HG02623 (cell line): ENCODE measurements around the gene ASPN.

Experiments
- ATAC-seq: cut with Tn5 transposase; IDR thresholded peaks from one replicate; pipeline ENCODE4 v1.9.1; 2021; ENCODE audit warnings: moderate library complexity; ENCODE audit not compliant: unreplicated experiment

Gene ASPN

DNA sequence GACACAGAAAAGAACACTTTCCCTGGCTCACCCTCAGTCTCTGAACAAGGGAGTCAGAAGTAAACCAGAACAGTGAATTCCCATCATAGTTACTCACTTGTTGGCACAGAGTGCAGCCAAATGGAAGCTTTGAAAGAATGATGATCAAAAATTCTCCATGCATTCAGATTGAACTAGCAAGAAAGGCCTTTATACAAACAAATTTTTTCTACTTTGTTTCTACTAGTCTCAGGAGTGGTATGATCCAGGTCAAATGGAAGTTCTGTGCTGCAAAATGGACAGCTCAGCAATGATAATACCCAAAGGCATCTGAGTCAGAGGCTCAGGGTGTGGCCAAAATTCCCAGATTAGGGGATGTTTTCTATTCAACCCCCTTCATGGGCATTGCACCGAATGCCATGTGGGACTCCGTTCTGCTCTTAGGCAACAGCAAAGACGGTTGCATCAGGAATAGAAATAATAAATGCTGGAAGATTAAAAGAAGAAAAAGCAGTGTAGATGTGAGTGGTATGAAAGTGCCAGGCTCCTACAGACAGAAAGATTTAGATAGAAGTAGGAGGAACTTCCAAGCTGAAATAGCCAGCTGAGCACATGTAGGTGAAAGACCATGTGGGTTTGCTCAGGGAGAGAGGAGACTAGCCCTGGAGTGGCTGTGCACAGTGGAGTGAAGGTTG is 24.0 kb upstream of the ASPN start:
- no peak for ATAC-seq

DNA sequence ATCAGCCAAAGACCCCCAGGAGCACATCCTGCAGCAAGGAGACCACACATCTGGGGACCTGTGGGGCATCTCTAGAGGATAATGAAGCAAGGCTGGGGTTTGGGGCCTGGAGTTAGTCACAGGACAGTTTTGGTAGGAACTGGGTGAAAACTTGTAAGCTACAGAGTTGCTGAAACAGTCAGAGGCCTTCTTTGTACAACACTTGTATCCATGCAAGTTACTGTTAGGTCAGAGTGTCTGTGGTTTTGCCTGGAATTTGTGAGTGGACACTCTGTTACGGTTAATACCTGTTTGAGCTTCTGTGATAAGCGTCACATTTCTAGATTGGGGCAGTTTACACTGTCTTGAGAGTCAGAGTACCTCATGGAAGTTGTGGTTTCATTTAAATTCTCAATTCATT is 22.6 kb upstream of the ASPN start:
- no peak for ATAC-seq

DNA sequence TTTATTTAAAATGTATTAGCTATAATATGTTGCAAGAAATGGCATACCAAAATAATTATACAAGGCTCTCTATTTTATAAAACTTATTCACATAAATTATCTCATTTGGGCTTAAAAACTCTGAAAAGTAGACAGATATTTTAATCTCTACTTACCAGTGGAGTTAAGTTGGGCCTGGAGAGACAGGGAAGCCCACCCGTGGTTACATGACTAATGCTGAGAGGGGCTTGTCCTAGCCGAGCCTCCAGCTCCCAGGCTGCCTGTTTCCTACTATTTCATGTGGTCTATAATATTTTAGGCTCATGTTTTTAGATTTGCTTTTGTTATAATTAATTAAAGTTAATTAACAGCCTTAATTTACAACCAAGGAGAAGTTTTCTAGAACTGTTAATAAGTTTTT is 20.9 kb upstream of the ASPN start:
- no peak for ATAC-seq

DNA sequence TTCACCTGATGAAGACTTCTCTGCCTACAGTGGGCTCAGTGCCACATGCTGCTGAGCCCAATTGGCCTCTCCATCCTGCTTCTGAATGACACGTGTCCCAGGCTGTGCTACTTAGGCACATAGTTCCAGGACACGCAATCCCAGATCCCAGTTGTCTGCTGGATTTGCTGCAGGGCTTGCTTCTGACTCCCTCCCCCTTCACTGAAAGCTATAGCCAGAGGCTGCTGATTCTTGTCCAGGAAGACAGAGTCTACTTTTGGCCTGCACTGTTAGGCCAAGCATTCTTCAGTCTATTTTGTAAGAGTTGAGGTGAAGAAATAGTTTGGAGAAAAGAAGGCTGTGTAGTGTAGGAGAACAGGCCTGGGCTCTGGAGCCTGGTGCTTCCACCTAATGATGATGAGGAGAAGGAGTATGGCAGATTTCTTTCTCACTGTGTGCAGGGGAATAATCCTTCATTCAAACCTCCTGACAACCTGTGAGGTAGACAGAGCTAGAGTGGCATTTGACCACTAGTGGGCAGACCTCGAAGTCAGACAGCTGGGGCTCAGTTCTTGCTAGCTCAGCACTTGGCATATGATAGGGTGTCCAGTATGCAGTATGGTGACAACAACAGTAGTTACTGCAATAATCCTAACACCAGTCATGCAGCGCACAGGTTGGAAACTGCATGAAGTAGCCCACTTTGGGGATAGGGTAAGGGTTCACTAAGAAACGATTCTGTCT is 19.5 kb upstream of the ASPN start:
- no peak for ATAC-seq

DNA sequence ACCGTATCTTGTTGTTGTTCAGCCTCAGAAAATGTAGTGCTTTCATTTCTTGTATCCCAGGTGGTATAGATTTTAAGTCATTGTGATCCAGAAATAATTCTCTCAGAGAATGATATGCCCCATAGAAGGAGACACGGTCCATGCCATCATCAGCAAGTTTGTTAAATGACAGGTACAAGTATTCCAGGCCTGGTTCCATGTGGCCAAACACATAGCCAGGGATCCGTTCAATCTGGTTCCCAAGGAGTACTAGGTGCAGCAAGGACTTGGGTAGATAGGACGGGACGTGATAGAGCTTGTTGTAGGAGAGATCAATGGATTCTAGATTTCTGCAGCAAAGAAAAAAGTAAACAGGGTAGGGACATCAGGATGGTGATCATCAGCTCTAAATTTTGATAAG is 18.4 kb upstream of the ASPN start:
- no peak for ATAC-seq

DNA sequence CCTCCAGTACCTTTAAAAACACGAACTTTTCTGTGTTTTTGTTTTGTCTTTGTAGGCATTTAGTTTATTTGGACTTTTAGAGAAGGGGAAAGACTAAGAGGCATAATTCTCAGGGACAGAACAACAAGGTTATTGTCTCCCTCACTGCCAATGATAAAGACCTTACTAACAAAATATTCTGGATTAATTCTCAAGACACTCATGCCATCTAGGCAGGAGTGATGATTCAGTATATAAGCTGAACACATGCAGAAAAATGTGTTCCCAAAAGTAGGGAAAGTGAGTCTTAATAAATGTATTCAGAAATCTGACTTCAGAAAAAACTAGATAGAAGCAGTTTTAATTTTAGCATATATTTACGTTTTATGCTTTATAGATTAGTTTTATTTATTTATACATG is 17.4 kb upstream of the ASPN start:
- ATAC-seq = no peak

DNA sequence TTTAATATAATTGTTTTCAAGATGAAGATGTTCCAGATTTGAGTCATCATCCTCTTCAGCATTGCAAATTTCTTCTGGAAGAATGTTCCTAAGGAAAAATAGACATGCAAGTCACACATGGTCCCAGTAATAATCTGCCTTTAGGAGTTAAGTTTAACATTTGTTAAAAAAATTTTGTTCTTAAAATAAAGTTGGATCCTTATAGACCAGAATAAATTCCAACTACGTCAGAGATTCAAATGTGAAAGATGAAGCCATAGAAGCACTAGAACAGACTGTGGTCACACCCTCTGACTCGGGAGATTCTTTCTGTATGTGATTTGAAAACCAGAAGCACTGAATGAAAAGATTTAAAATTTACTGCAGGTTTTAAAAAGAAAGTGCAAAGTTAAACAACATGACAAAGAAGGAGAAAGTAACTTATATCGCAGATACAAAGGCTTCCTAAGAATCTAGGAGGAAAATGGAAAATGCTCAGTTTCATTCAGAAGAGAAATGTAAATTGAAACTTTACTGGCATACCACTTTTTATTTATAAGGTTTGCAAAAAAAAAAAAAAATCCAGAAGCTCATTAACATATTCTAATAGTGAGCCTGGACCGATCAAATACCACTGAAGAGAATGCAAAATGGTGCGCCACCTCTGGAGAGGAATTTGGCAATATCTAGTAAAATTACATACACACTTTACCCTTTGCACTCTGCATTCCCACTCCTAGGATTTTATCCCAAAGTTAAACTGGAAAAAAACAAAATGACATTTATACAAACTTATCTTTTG is 14.3 kb upstream of the ASPN start:
- ATAC-seq = no peak

DNA sequence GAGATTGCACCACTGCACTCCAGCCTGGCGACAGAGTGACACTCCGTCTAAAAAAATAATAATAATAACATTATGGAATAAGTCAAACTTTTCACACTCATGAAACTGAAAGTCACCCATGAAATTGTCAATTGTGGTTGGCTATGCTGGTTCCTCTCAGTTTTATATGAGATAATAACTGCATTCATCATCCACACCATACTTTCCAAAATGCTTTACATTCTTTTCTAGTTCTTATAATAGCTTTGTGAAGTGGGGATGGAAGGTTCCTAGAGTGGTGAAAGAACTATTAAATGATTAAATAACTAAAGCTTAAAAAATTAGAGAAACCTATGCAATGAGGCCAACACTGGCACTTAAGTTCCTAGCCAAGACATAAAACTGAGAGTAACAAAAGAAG is 12.6 kb upstream of the ASPN start:
- ATAC-seq = no peak

DNA sequence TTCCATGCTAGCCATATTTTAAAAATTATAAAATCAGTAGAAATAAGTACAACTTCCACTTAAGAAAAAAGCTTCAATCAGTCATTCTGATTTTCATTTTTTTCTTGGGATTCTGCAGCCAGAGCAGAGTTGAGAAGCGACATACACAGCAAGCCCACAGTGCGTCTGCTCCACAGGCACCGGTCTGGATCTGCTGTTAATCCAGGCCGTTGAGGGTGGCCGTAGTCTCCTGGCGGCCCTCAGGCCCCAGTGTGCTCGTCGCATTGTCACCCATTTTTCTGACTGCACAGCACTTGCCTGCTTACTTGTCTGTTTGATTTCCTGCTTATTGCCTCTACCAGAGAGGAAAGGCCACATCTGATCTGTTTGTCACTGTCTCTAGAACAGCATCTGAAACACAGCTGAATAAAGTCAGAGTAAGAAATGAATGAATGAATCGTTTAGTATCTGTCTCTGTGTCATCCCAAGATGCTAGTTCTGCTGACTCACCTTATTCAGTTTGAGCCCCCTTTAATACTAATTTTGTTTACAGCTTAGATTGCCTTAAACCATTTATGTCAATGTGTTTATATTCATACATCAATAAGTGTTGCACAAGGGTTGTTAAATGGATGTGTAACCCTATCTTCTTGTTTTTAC is 11.6 kb upstream of the ASPN start:
- no peak for ATAC-seq

DNA sequence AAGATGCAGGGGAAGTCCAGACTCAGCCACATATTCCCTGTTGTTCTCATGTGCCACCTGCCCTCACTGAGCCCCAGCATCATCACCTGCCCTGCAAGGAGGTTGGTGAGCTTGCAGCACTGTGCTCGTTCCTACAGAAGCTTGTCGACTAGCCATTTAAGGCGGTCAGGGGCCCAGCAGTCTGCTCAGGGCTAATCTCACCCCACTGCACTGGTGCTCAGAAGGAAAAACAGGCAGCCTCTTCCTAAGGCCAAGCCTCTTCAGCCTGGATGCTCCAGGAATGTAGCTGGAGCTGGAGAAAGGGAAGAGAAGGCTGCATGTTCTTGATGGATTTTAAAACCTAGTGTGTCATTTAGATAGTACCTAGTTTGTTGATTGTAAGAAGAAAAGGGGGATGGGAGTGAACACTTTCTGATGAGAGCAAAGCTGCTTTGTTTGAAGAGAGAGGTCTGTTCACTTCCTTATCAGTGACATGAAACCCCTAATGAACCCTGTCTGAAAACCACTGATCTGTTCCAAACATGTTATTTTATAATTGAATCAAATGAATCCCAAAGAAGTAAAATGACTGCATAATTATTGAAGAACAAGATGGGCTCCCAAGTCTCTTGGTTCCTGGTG is 10.6 kb upstream of the ASPN start:
- no peak for ATAC-seq

DNA sequence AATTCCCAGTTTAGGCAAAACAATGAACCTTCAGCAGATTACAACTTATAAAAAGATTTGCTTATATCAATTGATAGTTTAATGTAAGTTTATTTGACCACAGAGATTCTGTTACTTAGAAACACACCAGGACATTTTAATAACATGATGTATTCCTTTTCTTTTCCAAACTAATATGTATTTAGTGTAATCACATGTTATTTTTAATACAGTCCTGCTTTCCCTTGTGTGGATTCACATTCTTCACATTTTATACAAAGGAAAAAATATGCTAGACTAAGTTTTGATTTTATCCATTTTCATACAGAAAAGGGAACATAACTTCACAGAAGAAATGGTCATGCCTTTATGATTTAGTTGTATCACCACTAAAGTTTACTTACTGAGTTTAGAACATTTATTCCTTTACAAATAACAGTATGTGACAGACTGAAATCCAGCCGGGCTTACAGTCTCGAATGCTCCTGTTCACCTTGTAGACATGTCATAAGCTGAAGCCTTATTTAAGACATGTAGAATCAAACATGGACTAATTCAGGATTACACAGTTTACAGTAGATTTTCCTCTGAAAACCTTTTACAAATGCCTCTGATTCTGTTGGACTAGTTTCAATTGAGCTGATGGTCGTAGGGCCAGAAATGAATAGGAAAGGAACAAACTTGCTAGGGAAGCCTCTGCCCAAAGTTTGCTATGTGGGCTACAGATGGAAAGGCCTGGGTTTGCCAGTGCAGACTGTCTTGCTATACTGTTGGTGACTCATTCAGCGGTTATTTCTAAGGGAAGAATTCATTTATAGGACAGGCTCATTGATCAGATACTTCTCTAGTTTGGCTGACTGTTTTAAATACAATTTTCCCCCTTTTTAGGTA is 6.6 kb upstream of the ASPN start:
- ATAC-seq = no peak

DNA sequence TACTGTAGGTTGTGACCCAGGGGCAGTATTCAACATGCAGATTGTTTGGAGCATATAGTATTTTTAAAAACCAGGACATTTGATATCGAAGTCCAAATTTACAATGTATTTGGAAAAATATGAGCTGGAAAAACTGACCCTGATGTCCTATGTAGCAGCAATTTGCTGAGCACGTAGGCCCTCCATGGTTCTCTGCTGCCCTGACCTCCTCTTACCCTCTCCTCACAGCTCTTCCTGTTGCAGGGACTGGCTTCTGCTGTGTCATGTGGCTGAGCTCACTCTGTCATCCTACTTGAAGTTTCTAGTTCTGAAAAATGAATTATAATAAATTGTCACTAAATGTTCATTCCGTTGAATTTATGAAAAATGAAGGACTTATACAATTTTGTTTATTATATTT is 4.1 kb upstream of the ASPN start:
- ATAC-seq = no peak

DNA sequence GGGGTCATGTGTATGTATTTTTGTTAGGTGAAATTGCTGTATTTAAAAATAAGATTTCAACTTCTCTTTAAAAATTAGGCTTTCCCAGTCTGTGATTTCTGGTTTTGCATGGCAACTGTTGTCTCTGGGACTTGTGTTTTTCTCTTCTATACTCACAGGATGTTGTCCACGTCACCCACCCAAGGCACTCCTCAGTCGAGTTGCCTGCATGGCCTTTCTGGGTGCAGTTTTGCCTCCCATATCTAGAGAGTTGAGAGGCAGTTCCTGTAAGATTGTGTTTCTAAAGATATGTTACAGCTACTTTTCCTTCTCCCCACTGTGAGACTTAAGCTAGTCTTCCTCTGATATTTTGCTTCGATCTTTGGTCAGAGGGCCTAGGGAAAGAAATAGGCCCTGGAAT is 2.3 kb upstream of the ASPN start:
- ATAC-seq = no peak

DNA sequence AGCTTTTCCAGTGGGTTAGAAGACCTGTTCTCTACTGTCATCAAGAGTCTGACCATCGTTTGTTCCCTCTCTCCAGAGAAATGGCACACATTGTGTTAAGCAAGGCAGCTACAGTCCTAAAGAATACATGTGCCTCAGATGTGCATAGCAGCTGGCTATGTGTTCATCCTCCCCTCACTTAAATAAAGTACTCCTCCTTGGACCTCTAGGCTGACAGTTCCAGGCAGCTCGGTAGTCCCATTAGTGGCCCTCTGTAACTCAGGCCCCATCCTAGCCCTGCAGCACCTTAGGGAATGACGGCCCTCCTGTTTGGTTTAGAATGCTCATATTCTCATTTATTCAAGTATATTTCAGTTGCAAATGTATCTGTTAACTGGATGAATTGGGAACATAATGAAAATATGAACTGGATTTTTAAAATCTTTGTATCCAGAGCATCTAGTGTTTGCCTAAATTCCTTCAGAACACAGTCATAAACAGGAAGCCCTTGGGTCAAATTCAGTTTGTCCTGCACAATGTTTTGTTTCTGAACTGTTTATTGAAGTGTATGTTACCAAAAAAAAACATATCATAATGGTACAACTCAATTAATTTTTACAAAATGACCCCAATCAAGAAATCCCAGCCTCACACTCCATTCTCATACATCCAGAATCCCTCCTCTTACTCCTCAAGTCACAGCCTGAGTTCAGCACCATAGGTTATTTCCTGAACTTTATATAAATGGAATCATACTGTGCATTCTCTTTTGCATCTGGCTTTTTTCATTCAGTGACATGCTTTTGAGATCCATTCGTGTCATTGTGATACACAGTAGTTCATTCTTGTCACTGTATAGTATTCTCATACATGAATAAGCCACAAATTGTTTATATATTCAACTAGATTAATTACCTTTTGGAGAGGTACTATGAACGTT is 1.6 kb upstream of the ASPN start:
- ATAC-seq = no peak

DNA sequence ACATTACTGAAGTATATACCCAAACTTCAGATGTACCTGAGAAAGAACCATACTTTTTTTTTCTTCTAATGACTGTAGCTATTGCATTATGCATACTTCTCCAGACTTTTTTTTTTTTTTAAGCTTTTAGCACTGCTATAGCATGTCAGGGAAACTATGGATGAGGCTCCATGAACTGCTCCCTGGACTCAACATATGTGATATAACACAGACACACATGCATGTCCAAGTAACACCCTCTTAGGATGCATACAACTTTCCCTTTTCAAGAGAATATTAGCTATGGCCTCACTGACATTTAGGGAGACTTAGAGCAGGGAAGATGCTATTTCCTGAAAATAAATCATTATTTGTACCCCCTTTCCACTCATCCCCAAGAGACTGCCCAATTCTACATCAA is 499 bp upstream of the ASPN start:
- no peak for ATAC-seq

DNA sequence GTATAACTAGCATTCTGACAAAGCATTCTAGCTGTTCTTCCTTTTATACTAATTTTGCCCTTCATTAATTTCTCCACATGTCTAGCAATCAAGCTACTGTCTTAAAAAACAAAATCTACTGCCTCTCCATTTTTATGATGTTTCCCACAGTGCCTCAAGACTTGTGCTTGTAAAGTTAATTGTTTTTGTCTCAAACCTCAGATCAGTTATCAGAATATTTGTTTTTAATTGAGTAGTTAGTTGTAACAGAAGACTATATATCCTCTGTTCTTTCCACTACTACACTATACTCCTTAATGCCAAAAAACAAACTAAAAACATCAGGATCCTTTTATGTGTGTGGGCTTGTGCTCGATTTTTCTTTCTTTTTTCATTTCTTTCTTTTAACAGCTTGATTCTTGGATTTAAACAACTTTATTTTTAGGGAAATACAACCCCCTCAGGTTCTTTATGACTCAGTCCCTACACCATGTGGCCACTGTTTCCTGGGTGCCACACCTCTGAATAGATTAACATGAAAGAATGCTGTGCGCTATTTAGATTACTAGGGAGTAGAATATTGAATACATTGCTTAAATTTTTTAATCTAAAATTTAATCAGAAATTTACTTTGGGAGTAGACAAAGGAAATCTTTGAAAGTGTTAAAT is 1.2 kb downstream of the ASPN start:
- ATAC-seq = no peak

DNA sequence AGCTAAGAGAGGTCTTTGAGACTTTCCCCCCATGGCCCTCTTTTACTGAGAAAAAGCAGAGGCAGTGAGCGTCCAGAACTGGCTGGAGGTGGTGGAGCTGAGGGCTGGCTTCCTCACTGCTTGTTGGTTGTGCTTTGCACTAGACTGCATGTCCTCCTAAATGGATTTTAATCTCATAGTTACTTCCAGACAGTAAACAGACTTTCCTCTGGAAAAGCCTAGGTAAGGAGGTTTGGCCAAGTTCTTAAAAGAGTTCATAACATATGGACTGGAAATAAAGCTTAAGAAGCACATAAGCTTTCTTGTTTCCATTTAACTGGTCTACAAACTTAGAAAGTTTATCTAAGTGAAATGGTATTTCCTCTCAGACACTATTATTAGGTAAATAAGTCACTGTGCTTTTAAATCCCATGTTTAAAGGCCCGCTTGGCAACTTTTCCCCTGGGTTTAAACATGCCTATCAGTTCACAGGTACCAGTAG is 2.0 kb downstream of the ASPN start:
- no peak for ATAC-seq

DNA sequence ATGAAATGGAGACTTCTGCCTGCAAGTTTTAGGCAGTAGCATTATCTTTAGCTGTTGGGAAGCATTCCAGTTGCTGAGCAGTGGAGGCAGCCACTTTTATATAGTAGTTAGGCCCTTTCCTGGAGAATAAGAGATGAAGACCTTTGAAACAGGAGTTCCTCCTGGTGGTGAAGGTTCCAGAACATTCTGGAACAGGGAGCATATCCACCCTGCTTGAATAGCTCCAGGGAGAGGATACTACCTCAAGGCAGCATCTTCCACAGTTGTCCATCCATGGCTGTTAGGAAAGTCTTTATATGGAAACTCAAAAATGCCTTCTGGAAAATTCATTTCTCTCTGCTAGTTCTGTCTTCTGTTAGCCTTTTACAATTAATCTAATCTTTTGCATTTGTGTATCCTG is 3.0 kb downstream of the ASPN start:
- ATAC-seq = no peak

DNA sequence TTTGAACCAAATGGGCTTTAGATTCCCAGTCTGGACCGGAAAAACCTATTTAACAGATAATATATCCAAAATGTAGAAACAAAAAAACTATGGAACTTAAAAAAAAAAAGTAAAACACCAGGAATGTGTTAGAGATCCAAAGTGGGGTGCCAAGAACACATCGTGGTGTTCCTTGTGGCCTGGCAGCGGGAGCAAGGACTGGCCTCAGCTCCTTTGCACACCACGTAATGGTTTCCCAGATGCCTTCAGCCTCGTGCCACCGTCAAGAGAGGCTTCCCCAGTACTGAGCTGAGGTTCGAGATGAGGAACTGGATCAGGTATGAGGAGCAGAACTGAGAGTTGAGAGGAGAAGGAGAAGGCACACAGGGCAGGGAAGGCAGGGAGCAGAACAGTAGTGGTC is 3.5 kb downstream of the ASPN start:
- no peak for ATAC-seq
